SIG-M5 treated with dmso at 0.1 percent for 504 hours (cell line): ENCODE measurements around the gene C3.
"Not testable (repeated sequence)": the region's sequence is repeated elsewhere in the genome, so short reads cannot be mapped to it uniquely, and the experiment has no call there.

Experiments used
- DNase-seq: peaks from one replicate; lab custom pipeline; 2025; ENCODE audit not compliant: unreplicated experiment; lab: John Stamatoyannopoulos, UW

Gene C3

GRCh38 chr19:6713773-6714692 lies 6.4 kb downstream of the C3 start:
- DNase-seq = no peak

GRCh38 chr19:6712692-6713670 lies 7.5 kb downstream of the C3 start:
- DNase-seq = no peak

- no peak for DNase-seq
Measured at GRCh38 chr19:6712231-6712630, 8.2 kb downstream of the C3 start.

GRCh38 chr19:6711605-6712004 lies 8.8 kb downstream of the C3 start:
- DNase-seq = no peak

GRCh38 chr19:6711078-6711361 lies 9.4 kb downstream of the C3 start:
- no peak for DNase-seq

- DNase-seq = no peak
Measured at GRCh38 chr19:6710273-6711077, 10.0 kb downstream of the C3 start.

- DNase-seq = no peak
Measured at GRCh38 chr19:6709549-6709948, 10.9 kb downstream of the C3 start.

- not testable (repeated sequence) for DNase-seq
Measured at GRCh38 chr19:6708913-6709312, 11.5 kb downstream of the C3 start.

GRCh38 chr19:6708346-6708745 lies 12.1 kb downstream of the C3 start:
- no peak for DNase-seq

- DNase-seq = no peak
Measured at GRCh38 chr19:6707658-6708018, 12.8 kb downstream of the C3 start.

GRCh38 chr19:6707011-6707657 lies 13.3 kb downstream of the C3 start:
- no peak for DNase-seq

- DNase-seq = no peak
Measured at GRCh38 chr19:6706633-6706958, 13.9 kb downstream of the C3 start.

- DNase-seq = no peak
Measured at GRCh38 chr19:6705931-6706632, 14.4 kb downstream of the C3 start.

GRCh38 chr19:6700586-6701316 lies 19.7 kb downstream of the C3 start:
- no peak for DNase-seq

- no peak for DNase-seq
Measured at GRCh38 chr19:6699935-6700334, 20.5 kb downstream of the C3 start.

GRCh38 chr19:6697291-6697690 lies 23.2 kb downstream of the C3 start:
- DNase-seq = no peak

GRCh38 chr19:6696239-6696820 lies 24.1 kb downstream of the C3 start:
- DNase-seq = no peak

GRCh38 chr19:6694147-6694815 lies 26.2 kb downstream of the C3 start:
- DNase-seq = no peak

- no peak for DNase-seq
Measured at GRCh38 chr19:6693681-6694080, 26.8 kb downstream of the C3 start.
